Large intestine (tissue), 3 donors: Measurements from ENCODE around the gene IRGC. TPM values are rescaled to one million over a fixed set of nuclear protein-coding genes. Genes with fewer than 3 reads are reported as not detected.

Experiments
- DNase-seq, 2 donors: peaks; one replicate each; pipeline versions ENCODE4 v3.0.0 to v3.0.0-alpha.2; 2013
- H3K27ac ChIP-seq: one replicate; pipeline ENCODE4 v1.5.1; 2013; ENCODE audit warnings: low read length
- H3K27me3 ChIP-seq: 2 replicates; pipeline ENCODE4 v1.6.1; 2013; ENCODE audit warnings: low read length; ENCODE audit not compliant: control insufficient read depth, insufficient read depth
- H3K36me3 ChIP-seq: 2 replicates; pipeline ENCODE4 v1.6.1; 2013; ENCODE audit warnings: low read length; ENCODE audit not compliant: control insufficient read depth, insufficient read depth
- H3K4me1 ChIP-seq: one replicate; pipeline ENCODE4 v1.6.1; 2013; ENCODE audit warnings: low read length; ENCODE audit not compliant: control insufficient read depth, insufficient read depth
- H3K4me3 ChIP-seq: one replicate; pipeline ENCODE4 v1.5.1; 2013; ENCODE audit warnings: low read length
- H3K9me3 ChIP-seq: one replicate; pipeline ENCODE4 v1.6.1; 2013; ENCODE audit warnings: mild to moderate bottlenecking, low read depth, low read length, moderate library complexity; ENCODE audit not compliant: control insufficient read depth
- WGBS: methylation state at CpG from one replicate; pipeline ENCODE4 v1.1.5; 2013; ENCODE audit warnings: low lambda C conversion rate; ENCODE audit not compliant: insufficient coverage; 5-methylcytosine and 5-hydroxymethylcytosine counted together
- polyA plus RNA-seq: library from polyadenylated mRNA; unstranded; fragments of 120-200 nt; gene quantifications from one replicate; pipeline ENCODE4 v1.2.1, GENCODE V29; 2013

Gene IRGC
- polyA plus RNA-seq, 1 donor: 0.03 TPM

GRCh38 chr19:43723588-43723987, 7.7 kb downstream of the IRGC start:
- no peaks in the 10 kb centered on the region for H3K4me1 ChIP-seq

GRCh38 chr19:43724896-43725295, 9.0 kb downstream of the IRGC start:
- no peak for DNase-seq
- 94% methylated on average over 3 of the region's 8 CpGs for WGBS
- Histone ChIP-seq H3K27me3 (no peaks in the 10 kb centered on the region), H3K9me3 (no peaks in the 10 kb centered on the region), H3K4me3 (no peak overlapping the region), H3K36me3 (peaks cover 17% of the 10 kb centered on the region), H3K4me1 (no peaks in the 10 kb centered on the region), H3K27ac (no peak overlapping the region)

More at GRCh38 chr19:43723588-43723987, 7.7 kb downstream of the IRGC start:
- Histone ChIP-seq H3K27ac (no peak overlapping the region), H3K9me3 (peaks cover 3% of the 10 kb centered on the region), H3K27me3 (no peaks in the 10 kb centered on the region), H3K36me3 (peaks cover 6% of the 10 kb centered on the region), H3K4me3 (no peak overlapping the region)
- no peak for DNase-seq
- WGBS: no CpG with 5 or more reads among the region's 8 CpGs

- no peaks in the 10 kb centered on the region for H3K9me3 ChIP-seq
- peaks cover 17% of the 10 kb centered on the region for H3K36me3 ChIP-seq
- H3K4me1 ChIP-seq: no peaks in the 10 kb centered on the region
- H3K27me3 ChIP-seq: no peaks in the 10 kb centered on the region
- H3K27ac ChIP-seq: no peak overlapping the region
- no peak overlapping the region for H3K4me3 ChIP-seq
- no CpG with 5 or more reads among the region's 7 CpGs for WGBS
- no peak for DNase-seq
Observed at GRCh38 chr19:43725468-43725867, 9.6 kb downstream of the IRGC start.

- no CpG with 5 or more reads among the region's 15 CpGs for WGBS
- Histone ChIP-seq H3K9me3 (no peaks in the 10 kb centered on the region), H3K27me3 (no peaks in the 10 kb centered on the region), H3K4me3 (no peak overlapping the region), H3K27ac (no peak overlapping the region), H3K4me1 (no peaks in the 10 kb centered on the region), H3K36me3 (peaks cover 28% of the 10 kb centered on the region)
- DNase-seq: no peak
Observed at GRCh38 chr19:43726736-43727592, 11.1 kb downstream of the IRGC start.

- H3K4me1 ChIP-seq: no peaks in the 10 kb centered on the region
- no peaks in the 10 kb centered on the region for H3K9me3 ChIP-seq
- no peak for DNase-seq
- no peak overlapping the region for H3K4me3 ChIP-seq
- WGBS: no CpG with 5 or more reads among the region's 4 CpGs
- H3K36me3 ChIP-seq: peaks cover 34% of the 10 kb centered on the region
- no peaks in the 10 kb centered on the region for H3K27me3 ChIP-seq
- H3K27ac ChIP-seq: no peak overlapping the region
Observed at GRCh38 chr19:43727593-43727853, 11.6 kb downstream of the IRGC start.

- peaks cover 55% of the 10 kb centered on the region for H3K36me3 ChIP-seq
- no peak for DNase-seq
- H3K4me1 ChIP-seq: no peaks in the 10 kb centered on the region
- no CpG with 5 or more reads among the region's 5 CpGs for WGBS
- no peak overlapping the region for H3K4me3 ChIP-seq
- H3K27ac ChIP-seq: no peak overlapping the region
- H3K9me3 ChIP-seq: no peaks in the 10 kb centered on the region
- H3K27me3 ChIP-seq: no peaks in the 10 kb centered on the region
Observed at GRCh38 chr19:43729919-43730318, 14.0 kb downstream of the IRGC start.

GRCh38 chr19:43731346-43731745, 15.5 kb downstream of the IRGC start:
- Histone ChIP-seq H3K27me3 (no peaks in the 10 kb centered on the region), H3K9me3 (no peaks in the 10 kb centered on the region), H3K4me3 (no peak overlapping the region), H3K36me3 (peaks cover 64% of the 10 kb centered on the region), H3K4me1 (no peaks in the 10 kb centered on the region), H3K27ac (no peak overlapping the region)
- DNase-seq: no peak
- no CpG with 5 or more reads among the region's 14 CpGs for WGBS

GRCh38 chr19:43731846-43732245, 16.0 kb downstream of the IRGC start:
- DNase-seq: no peak
- H3K36me3 ChIP-seq: peaks cover 69% of the 10 kb centered on the region
- H3K9me3 ChIP-seq: no peaks in the 10 kb centered on the region
- H3K4me1 ChIP-seq: no peaks in the 10 kb centered on the region
- no peak overlapping the region for H3K27ac ChIP-seq
- no CpG with 5 or more reads among the region's 1 CpG for WGBS
- H3K27me3 ChIP-seq: no peaks in the 10 kb centered on the region
- no peak overlapping the region for H3K4me3 ChIP-seq

- H3K9me3 ChIP-seq: no peaks in the 10 kb centered on the region
- peaks cover 15% of the 10 kb centered on the region for H3K4me1 ChIP-seq
- no peak for DNase-seq
- H3K27me3 ChIP-seq: no peaks in the 10 kb centered on the region
- no peak overlapping the region for H3K4me3 ChIP-seq
- no peak overlapping the region for H3K27ac ChIP-seq
- H3K36me3 ChIP-seq: peaks cover 76% of the 10 kb centered on the region
- WGBS: 100% methylated on average over 1 of the region's 6 CpGs
Observed at GRCh38 chr19:43735013-43735412, 19.1 kb downstream of the IRGC start.

GRCh38 chr19:43735957-43736356, 20.1 kb downstream of the IRGC start:
- no peaks in the 10 kb centered on the region for H3K9me3 ChIP-seq
- peaks cover 22% of the 10 kb centered on the region for H3K4me1 ChIP-seq
- H3K27ac ChIP-seq: no peak overlapping the region
- H3K4me3 ChIP-seq: no peak overlapping the region
- peaks cover 85% of the 10 kb centered on the region for H3K36me3 ChIP-seq
- DNase-seq: no peak
- H3K27me3 ChIP-seq: no peaks in the 10 kb centered on the region

- Histone ChIP-seq H3K27ac (peak overlapping the region; percentile 85), H3K4me1 (peaks cover 22% of the 10 kb centered on the region), H3K27me3 (no peaks in the 10 kb centered on the region), H3K36me3 (peaks cover 81% of the 10 kb centered on the region), H3K4me3 (no peak overlapping the region), H3K9me3 (no peaks in the 10 kb centered on the region)
- peak in 1 of 2 donors; percentile 62 for DNase-seq
- WGBS: no CpG with 5 or more reads among the region's 5 CpGs
Observed at GRCh38 chr19:43738780-43739211, 22.9 kb downstream of the IRGC start.
